ENCODE results near the gene LRP3.
A peak's percentile ranks its signal among the peaks of the same experiment; 100 is the strongest.
"Not testable (repeated sequence)": the region's sequence is repeated elsewhere in the genome, so short reads cannot be mapped to it uniquely, and the experiment has no call there.

The LRP3 gene

GRCh38 chr19:33193865-33194362 is at the start of gene LRP3:
LRP3 (plus strand) TSS chr19:33194330; CDS start chr19:33194786, 456 bp downstream.
- no peak for DNase-seq

DNA sequence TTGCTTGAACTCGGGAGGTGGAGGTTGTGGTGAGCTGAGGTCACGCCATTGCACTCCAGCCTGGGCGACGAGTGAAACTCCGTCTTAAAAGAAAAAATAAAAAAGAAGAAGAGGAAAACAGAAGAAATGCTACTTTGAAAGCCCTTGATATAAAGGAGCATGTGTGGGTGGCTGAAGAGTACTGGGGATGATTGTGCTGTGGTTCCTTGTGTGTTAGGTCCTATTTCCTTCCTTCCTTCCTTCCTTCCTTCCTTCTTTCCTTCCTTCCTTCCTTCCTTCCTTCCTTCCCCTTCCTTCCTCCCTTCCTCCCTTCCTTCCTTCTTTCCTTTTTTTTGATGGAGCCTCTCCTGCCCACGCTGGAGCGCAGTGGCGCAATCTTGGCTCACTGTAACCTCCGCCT is 47.9 kb upstream of the LRP3 start:
- DNase-seq, result no peak

DNA sequence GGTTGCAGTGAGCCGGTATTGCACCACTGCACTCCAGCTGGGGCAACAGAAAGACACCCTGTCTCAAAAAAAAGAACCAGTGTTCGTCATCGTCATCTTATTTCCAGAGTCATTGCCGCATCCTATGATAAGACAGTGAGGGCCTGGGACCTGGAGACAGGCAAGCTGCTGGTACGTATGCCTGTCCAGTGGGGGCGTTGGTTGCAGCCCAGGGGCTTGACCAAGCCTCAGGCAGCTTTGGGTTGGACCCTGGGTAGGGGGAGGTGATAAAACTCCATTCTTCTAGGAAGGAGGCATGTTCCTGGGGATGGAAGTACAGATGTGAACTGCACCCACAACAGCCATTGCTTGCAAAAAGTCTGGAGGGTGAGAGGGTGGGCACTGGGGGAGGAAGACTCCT is 46.6 kb upstream of the LRP3 start:
- DNase-seq, result no peak

- no peak for DNase-seq
These were observed 43.1 kb upstream of the LRP3 start for GRCh38 chr19:33150852-33151518.

- no peak for DNase-seq
These were observed 42.0 kb upstream of the LRP3 start for GRCh38 chr19:33152176-33152575.

DNA sequence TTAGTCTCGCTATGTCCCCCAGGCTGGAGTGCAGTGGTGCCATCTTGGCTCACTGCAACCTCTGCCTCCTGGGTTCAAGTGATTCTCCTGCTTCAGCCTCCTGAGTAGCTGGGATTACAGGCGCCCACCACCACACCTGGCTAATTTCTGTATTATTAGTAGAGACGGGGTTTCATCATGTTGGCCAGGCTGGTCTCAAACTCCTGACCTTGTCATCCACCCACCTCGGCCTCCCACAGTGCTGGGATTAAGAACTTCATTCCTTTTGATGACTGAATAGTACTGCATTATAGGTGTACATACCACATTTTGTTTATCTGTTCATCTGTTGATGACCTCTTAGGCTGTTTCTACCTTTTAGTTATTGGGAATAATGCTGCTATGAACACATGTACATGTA is 41.5 kb upstream of the LRP3 start:
- not testable (repeated sequence) for DNase-seq

DNA sequence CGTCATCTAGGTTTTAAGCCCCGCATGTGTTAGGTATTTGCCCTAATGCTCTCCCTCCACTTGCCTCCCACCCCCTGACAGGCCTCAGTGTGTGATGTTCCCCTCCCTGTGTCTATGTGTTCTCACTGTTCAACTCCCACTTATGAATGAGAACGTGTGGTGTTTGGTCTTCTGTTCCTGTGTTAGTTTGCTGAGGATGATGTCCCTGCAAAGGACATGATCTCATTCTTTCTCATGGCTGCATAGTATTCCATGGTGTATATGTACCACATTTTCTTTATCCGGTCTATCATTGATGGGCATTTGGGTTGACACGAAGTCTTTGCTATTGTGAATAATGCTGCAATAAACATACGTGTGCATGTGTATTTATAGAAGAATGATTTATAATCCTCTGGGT is 39.8 kb upstream of the LRP3 start:
- not testable (repeated sequence) for DNase-seq

GRCh38 chr19:33156334-33156733 is 37.8 kb upstream of the LRP3 start:
- no peak for DNase-seq

DNA sequence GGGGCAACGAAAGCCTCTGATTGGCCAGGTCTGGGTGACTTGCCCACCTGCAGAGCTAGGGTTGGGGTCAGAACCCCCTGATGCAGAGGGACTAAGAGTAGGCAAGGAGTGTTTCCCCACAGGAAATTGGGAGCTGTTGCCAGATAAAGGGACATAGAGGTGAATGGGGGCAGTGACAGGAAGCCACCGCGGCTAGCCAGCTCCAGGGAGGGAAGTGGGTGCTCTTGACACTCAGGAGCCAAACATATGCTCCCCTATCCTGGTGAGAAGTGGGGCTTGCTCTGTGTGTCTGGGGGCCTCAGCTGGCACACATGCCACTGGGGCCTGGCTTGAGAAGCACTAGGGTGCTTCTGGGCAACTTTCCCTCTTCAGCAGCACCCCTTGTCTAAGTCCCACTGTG is 36.2 kb upstream of the LRP3 start:
- no peak for DNase-seq

DNA sequence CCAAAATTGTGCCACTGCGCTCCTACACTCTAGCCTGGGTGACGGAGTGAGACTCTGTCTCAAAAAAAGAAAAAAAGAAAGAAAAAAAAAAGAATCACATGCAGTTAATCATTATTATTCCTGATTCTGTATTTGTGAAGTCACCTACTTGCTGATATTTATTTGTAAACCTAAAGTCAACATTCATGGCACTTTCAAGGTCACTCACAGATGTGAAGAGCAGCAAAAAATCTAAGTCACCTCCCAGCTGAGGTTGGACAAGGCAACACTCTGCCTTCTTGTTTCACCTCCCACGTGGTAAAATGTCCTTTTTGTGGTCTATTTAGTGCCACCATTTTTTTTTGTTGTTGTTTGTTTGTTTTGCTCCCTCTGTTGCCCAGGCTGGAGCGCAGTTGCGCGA is 35.8 kb upstream of the LRP3 start:
- DNase-seq, result no peak

GRCh38 chr19:33159149-33159548 is 35.0 kb upstream of the LRP3 start:
- DNase-seq, result no peak

DNA sequence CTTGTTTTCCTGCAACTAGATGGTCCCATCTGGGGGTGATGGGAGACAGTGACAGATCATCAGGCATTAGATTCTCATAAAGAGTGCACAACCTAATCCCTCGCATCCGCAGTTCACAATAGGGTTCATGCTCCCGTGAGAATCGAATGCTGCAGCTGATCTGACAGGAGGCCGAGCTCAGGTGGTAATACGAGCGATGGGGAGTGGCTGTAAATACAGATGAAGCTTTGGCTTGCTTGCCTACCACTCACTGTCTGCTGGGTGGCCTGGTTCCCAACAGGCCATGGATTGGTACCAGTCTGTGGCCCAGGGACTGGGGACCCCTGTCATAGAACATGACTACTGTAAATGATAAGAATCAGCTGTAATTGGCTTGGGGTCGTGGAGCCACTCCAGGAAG is 34.2 kb upstream of the LRP3 start:
- DNase-seq, result no peak

DNA sequence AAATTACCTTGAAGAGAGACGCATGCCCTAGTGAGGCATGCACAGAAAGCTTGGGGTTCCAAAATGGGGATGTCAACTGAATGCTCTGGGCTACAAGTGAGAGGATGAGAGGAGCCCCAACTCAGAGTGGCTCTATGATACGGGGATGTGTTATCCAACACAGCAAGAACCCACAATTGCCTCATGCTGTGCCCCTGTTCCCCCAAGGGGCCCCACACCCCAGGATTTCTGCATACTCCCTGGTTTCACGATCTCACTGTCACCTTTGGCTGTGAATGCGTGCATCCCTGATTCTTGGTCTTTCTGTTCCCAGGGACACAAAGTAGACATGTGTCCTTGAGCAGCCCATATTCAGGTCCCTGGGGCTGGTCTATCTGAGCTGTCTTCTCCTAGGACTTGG is 32.9 kb upstream of the LRP3 start:
- no peak for DNase-seq

GRCh38 chr19:33163481-33163880 is 30.6 kb upstream of the LRP3 start:
- no peak for DNase-seq

- DNase-seq, result not testable (repeated sequence)
These were observed 28.1 kb upstream of the LRP3 start for GRCh38 chr19:33166037-33166436.

GRCh38 chr19:33167438-33167837 is 26.7 kb upstream of the LRP3 start:
- DNase-seq, result no peak

DNA sequence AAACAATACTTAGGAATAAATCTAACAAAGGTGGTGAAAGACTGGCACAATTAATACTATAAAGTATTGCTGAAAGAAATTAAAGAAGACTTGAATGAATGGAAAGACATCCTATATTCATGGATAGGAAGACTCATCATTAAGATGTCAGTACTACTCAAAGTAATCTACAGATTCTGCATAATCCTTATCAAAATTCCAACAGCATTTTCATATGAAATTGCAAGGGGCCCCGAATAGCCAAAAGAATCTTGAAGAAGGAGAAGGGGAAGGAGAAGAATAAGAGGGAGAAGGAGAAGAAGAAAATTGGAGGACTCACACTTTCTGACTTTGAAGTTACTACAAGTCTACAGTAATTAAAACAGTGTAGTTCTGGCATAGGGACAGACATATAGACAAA is 25.6 kb upstream of the LRP3 start:
- no peak for DNase-seq

GRCh38 chr19:33171222-33171795 is 22.8 kb upstream of the LRP3 start:
- DNase-seq, result no peak

- DNase-seq, result no peak
These were observed 22.2 kb upstream of the LRP3 start for GRCh38 chr19:33171916-33172359.

GRCh38 chr19:33174186-33174585 is 19.9 kb upstream of the LRP3 start:
- no peak for DNase-seq

- DNase-seq, result no peak
These were observed 18.9 kb upstream of the LRP3 start for GRCh38 chr19:33175156-33175782.

DNA sequence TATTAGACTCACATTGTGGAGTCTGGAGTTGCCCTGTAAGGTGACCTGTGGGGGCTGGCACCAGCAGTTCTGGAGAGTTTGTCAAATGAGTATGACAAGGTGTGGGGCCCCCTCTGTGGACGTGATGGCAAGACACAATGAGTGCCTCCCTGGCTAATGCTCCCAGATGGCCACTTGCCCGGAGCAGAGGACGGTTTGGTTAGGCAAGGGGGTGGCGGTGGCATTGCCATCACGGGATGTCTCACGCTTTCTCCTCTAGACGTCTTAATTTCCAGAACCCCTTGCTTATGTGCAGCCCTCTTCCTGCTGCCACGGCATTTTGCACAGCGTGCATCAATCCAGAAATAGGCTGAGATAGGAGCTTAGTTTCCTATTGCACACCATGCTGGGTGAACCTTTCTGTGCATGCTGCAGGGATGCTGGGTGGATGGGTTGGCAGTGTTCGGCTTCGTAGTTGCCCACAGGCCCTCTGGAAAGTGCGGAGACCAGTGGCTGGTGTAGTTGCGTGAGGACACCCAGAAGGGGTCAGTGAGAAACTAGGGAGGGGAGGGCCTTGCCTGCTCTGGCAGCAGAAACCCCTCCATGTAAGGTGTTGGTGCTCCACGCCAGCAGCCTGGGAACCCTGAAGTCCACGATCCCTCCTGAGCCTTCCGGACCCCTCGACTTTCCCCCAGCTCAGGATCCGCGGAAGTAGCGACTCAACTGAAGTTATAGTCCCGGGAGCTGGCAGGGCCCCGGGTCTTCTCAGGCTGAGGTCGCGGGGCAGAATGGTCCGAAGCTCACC is 18.1 kb upstream of the LRP3 start:
- DNase-seq, result peak in 1 of 2 experiments; percentile 11

GRCh38 chr19:33176670-33177416 is 17.3 kb upstream of the LRP3 start:
- peak; percentile 91 to 94 for DNase-seq

Data from activated CD4-positive, alpha-beta T cell treated with anti-CD3 and anti-CD28 coated beads, Interleukin-2, amount 50 U/mL, for 4 hours (primary cell).